Stimulated activated CD8-positive, alpha-beta memory T cell treated with anti-CD3 and anti-CD28 coated beads, Interleukin-7, amount 100 ng/mL, for 1 hour (primary cell): Measurements from ENCODE around the gene DDX3X.
"Not testable (repeated sequence)": the region's sequence is repeated elsewhere in the genome, so short reads cannot be mapped to it uniquely, and the experiment has no call there.

Experiments used
- DNase-seq, 2 donors: peaks; one replicate each; pipeline ENCODE4 v3.0.0-alpha.2; 2020; ENCODE audit warnings: low read depth in 2 of 2

DDX3X gene

DNA sequence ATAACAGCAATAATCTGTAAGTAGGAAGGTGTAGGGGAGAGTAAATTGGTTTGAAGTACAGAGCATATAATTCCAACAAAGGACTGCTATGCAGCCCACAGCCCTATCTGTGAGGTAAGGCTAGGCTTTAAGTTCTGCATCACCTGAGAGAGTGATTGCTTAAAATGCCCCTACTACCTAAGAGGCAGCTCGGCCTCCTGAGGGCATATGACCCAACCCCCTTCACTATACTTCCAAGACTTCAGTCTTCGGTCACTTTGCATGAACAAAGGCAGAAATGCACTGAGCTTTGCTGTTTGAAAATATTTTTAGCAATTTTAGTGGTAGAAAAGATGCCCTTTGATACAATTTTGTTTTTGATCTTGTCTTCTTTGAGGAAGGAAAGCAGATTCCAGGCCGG lies 4.9 kb upstream of the DDX3X start:
- no peak for DNase-seq

DNA sequence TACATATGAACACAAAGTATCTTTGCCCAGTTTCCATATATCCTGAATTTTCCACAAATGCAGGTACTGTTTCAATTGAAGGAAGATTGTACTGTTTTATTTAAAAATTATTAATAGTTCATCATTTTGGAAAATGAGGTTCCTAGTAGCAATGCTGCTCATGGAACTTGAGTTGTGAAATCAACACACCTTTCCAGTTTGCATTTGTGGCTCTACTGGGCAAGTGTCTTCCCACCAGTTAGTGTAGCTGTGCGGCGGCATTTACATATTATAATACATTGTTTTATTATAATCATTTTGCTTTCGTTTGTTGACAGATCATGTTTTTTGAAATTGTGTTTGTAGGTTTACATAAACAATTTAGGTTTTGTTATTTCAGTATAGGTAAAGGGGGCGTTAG lies 2.0 kb upstream of the DDX3X start:
- DNase-seq, result no peak

DNA sequence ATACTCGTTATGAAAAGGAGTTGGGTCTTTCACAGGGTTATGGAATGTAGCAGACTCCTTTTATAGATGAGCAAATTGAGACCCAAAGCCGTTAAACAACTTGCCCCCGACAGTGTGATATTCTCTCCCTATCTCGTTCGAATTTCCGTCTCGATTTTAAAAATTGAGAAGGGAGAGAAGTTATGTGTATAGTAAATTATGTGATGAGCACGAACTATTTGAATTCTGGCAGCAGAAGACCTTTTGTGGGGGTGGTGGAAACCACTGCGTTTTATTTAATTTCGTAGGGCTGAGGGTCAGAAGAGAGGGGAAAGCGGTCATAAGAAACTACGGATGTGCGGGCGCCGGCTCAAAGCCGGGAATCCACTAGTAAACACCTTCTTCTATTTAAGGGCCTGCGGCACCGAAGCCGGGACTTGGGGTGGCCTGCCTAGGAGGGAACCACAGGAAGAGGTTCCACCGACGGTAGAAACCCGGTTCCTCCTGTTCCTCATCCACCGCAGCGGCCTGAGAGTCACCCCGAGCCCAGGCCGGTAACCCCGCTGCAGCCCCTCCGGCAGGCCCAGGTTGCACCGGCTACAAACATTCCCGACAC lies 1.5 kb upstream of the DDX3X start:
- peak in 1 of 2 donors; percentile 15 for DNase-seq

DNA sequence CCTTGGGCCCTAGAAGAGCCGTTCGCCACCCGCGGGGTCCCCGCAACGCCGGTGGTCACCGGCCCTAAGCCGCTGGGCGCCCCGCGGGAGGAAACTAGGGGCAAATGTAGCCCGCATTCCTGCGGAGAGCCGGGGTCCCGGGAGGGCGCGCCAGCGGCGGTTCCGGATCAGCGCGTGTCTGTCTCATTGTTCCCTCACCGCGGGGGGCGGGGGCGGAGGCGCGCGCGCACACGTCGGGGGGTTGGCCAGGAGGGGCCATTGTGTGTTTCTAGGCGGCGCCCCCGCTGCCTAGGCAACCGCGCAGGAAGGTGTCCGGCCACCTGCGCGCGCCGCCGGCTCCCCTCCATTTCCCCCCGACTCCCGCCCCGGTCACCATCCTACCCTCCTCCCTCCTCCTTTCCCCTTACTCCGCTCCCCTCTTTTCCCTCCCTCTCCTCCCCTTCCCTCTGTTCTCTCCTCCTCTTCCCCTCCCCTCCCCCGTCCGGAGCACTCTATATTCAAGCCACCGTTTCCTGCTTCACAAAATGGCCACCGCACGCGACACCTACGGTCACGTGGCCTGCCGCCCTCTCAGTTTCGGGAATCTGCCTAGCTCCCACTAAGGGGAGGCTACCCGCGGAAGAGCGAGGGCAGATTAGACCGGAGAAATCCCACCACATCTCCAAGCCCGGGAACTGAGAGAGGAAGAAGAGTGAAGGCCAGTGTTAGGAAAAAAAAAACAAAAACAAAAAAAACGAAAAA lies 789 bp upstream of the DDX3X start:
- peak; percentile 61 to 78 for DNase-seq

DNA sequence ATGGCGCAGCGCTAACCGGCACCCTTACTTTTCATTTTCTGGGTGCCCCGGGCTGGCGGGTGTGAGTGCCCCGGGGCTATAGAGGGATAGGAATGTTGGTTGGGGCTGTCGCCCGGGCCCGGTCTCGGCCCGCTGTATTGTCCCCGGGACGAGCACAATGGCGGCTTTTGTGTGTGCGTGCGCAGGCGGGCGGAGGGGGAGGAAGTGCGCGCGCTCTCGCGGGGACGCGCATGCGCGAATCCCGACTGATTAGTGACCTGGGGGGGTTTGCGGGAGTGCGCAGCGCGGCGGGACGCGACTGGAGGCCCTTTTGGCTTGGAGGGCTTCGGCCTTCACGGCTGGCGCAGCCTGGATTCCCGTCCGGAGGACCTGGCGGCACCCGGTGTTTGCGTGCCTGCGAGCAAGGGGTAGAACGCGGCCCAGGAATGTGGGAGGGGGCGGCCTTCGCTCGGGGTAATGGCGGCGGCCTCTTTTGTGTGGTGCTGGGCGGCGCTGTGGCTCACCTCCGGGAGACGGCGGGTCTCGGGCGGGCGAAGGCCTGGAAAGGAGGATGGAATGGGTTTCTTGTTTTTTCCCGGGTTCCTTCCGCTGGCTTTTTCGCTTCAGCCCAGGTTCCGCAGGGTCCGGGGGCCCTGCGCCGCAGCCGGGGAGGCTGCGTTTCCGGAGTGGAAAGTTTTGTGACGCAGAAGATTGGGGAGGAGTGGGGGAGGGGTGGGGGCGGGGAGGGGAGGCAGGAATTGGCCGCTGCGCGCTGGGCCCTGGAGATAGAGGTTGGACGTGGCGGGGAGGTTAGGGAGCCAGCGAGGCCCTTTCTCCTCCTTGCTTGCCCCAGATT lies 618 bp downstream of the DDX3X start:
- DNase-seq, result peak; percentile 34 to 78

DNA sequence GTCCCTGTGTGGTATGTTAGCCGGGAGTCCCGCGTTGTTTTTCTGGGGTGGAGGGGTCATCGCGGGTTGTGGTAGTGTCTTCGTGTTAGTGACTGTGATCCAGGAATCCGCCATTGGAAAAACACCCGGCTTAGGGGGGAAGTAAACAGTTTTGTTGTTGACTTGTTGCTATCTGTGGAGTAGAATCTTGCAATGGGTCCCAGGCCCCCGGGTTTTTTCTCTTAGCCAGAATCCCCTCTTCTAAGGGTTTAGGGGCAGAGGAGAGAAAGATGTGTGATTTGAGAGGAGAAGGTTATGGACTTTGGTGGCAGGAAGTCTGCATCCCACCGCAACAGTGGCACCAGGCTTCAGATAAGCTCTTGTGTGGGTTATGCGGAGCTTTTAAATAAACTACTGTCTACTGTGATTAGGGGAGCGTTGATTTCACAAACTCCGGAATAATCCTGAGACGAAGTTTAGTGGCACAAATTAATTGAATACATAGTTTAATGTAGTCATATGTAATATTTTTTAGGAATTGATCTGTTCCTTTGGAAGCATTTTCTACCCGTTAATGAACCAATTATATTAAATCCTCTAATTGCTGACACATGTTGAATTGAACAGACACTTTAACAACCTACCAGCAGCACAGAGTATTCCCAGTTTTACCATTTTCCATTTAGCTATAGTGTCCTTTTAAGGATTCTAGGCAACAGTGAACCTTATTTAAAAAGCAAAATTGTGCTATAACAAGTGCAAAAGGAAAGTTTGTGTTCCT lies 1.4 kb downstream of the DDX3X start:
- no peak for DNase-seq

DNA sequence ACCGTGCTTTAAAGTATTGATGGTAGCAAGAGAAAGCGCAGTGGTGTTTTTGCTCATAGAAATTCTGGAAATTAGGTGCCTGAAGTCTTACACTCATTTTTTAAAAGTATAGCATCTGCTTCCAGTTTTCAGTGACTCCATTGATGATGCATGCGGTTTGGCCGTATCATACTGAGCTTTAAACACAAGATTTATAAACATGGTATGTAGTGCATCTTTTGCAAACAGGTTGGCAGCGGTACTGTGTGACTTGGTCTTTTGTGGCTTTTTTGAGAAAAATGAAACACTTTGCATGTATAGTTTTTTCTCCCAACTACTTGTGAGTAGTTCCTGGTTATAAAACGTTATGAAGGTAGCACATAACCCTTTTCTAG lies 2.0 kb downstream of the DDX3X start:
- DNase-seq, result no peak

DNA sequence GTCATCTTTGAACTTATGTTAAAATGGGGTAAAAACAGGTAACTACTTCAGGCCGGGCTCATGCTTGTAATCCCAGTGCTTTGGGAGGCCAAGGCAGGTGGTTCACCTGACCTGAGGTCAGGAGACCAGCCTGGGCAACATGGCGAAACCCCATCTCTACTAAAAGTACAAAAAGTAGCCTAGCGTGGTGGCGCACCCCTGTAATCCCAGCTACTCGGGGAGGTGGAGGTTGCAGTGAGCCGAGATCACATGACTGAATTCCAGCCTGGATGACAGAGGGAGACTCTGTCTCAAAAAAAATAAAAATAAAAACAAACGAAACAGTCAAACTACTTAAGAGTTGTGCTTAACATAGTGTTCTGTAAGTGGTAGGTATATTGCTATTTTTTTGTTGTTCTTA lies 2.5 kb downstream of the DDX3X start:
- DNase-seq, result no peak

DNA sequence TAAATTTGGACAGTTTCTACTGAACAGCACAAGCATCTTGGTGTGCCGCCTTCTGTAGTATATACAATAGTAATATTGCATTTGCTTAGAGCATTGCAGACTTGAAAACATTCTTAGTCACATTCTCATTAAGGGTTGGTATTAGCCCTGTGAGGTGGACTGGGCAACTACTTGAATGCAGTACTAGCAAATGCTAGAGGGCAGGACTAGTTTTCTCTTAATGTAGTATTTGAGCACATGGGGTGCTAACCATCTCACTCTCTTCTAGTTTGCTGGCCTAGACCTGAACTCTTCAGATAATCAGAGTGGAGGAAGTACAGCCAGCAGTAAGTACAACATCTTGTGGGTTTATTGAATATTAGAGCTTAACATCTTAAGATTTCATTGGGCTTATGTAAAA lies 3.2 kb downstream of the DDX3X start:
- no peak for DNase-seq

DNA sequence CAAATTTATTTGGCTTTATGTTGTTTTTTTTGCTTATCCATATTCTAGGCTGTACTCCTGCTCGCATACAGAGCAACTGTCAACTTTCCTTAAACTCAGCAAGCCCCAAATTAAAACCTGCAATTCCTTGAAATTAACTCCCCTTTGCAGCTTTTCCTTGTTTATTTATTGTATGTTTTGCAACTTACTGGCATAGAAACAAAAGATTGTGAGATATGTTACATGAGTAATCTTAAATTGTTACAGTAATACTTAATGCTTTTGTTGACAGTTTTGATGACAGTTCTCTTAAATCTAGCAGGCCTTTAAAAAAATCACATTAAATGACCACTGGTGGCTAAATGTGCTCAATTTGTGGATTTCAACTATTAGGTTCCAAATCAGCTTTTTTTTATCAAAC lies 4.5 kb downstream of the DDX3X start:
- no peak for DNase-seq

DNA sequence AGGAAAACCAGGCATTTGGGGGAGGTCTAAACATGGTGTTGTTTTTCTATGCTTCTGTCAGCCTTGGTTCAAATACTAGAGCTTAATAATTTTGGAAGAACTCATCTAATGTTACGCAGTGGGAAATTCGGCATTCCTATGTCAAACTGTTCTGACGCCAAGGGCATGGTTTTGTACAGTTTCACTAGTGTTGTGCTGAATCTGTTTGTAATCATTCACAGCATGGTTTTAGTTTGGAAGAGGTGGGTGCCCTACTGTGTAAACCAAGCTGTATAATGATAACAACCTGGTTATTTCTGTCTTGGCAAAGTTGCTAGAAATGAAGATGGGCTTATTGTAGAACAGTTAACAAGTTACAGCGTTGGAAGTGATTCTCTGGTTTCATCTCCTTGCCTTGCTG lies 5.2 kb downstream of the DDX3X start:
- no peak for DNase-seq

DNA sequence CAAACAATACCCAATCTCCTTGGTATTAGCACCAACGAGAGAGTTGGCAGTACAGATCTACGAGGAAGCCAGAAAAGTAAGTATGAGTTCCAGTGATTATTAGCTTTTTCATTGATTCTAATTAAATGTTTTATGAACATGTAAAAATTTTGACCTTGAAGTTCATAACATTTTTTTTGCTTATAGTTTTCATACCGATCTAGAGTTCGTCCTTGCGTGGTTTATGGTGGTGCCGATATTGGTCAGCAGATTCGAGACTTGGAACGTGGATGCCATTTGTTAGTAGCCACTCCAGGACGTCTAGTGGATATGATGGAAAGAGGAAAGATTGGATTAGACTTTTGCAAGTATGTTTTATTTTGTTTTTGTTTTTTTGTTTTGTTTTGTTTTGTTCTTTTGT lies 10.1 kb downstream of the DDX3X start:
- no peak for DNase-seq

DNA sequence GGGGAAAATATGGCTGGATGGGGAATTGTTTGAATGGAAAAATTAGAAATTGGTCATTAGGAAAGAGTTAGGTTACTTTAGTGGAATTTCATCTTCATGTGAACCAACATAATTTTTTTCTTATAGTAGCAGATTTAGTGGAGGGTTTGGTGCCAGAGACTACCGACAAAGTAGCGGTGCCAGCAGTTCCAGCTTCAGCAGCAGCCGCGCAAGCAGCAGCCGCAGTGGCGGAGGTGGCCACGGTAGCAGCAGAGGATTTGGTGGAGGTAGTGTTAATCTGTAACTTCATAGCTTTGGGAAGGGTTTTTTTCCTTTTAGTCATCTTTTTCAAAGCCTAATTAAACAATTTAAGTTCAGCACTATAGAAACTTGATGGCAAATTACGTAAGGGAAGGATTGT lies 13.2 kb downstream of the DDX3X start:
- DNase-seq, result no peak

DNA sequence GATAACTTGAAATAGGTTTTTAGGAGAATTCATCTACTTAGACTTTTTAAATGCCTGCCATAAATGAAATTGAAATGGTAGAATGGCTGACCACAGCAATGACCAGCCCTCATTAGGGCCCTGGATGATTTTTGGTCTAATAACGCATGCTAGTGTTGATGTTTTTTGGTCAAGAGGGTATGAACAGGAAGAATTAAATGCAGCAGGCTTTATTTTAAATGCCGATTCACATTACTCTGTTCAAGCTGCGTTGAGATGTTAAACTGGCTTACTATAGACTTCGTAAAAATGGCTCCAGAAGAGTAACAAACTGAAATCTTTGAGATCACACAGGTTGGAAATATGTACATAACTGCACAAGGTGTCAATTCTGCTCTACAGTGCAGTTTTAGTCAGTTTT lies 14.6 kb downstream of the DDX3X start:
- no peak for DNase-seq

DNA sequence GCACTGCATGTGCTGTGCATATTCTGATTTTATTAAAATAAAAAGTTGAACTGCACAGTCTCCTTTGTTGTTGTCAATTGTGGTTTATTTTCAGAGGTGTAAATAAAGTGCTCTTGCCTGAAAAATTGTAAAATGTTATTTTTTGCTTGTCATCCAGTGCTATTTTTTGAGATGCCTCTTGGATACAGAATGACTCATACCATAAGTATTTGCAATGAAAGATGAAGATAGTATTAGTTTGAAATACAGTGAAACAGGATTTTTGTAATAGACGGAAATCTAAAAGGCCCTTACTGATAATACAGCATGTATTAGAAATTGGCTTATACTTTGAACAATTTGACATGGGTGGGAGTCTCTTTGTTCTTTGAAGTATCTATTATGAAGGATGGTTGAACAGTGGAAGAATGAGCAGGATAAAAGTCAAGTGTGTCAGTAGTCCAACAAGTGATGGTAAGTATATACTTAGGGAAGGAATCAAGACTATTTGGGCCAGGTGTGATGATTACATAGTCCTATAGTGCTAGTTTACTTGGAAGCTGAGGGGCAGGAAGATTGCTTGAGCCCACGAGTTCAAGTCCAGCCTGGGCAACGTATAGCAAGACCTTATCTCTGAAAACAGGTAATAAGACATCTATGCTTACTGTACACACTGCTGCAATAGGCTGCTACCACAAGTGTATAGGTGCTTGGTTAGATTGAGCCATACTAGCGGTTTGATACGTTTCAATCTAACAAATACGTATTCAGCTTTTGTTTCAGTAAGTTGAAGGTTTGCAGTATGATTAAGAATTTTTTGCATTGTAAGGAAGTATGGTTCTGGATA lies 16.4 kb downstream of the DDX3X start:
- no peak for DNase-seq

DNA sequence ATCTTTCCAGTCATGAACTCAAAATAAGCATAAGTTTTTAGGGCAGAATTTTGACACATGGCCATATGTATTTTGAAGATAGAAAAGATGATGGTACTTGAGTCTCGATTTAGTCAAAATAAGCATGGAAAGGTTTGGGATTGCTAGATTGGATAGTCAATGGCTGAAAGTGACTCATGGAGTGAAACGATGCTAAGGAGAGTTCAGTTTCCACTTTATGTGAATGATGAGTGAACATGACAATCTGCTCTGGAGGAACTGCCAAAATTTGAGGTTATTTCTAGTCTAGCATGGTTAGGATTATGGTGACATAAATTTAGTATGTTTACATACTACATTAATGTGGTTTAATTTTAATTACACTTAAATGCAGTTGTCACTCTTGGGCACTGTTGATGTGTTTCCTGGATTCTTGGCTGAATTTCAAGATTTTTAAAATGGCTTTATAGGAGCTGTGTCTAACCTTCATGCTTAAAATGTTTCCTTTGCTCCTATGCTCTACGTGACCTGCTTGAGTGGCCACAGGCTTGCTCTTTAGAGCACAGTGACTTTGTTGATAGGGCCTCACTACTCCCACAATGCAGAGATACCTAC lies 17.1 kb downstream of the DDX3X start:
- no peak for DNase-seq

DNA sequence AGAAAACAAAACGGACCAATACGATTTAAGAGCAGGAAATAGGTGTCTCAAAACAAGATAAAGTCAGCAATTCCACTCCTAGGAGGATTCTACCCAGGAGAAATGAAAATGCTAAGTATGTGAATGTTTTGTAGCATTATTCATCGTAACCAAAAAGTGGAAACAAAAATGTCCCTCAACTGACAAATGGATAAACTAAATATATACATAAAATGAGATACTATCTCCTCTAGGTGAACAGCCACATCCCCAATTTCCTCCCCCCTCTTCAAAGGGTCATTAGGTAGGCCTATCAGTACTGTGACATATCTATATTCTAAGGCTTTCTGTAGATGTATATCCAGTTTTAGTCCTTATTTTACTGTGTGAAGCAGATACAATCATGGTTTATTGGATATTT lies 18.0 kb downstream of the DDX3X start:
- DNase-seq, result no peak

DNA sequence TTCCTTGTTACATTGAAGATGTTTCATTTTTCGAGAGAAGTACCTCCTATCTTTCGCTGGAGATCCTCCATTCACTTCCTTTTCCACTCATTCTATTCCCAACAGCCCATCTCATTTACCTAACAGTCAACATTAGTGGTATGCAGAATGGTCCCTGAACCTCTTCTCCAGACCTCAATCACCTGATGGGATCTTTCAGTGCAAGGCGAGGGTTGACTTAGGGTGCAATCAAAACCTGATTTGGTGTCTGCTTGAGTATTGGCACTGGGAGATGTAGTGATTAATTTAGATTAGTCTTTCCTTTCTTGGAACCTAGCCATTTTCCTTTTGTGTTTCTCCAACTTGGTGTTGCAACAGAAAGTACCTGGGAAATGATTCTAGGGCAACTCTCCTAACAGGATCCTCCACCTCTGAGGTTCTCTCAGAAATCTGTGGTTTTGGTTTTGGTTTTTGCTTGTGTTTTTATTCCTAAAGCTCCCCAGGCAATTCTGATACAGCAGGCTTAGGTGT lies 18.4 kb downstream of the DDX3X start:
- no peak for DNase-seq

DNA sequence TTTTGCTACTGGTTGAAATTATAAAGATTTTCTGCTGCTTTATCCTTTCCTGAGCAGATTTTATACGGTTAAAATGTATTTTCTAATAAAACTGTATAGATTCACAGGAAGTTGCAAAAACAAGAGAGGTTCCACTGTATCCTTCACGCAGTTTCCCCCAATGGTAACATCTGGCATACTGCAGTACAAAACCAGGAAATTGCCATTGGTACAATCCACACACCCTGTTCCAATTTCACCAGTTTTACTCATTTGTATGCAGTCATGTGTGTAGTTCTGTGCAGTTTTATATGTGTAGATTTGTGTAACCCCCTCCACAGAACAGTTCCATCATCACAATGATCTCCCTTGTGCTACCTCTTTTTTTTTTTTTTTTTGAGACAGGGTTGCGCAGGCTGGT lies 20.0 kb downstream of the DDX3X start:
- no peak for DNase-seq

DNA sequence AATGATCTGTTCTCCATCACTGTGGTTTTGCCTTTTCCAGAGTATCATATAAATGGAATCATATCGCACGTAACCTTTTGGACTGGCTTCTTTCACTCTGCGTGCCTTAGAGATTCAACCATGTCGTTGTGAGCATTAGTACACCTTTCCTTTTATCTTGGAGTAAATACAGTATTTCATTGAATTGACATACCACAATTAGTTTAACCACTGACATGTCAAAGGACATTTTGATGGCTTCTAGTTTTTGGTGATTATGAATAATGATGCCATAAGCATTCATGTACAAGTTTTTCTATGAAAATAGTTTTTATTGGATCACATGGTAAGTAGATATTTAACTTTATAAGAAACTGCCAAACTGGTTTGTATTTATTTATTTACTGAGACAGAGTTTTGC lies 35.2 kb downstream of the DDX3X start:
- DNase-seq, result no peak

DNA sequence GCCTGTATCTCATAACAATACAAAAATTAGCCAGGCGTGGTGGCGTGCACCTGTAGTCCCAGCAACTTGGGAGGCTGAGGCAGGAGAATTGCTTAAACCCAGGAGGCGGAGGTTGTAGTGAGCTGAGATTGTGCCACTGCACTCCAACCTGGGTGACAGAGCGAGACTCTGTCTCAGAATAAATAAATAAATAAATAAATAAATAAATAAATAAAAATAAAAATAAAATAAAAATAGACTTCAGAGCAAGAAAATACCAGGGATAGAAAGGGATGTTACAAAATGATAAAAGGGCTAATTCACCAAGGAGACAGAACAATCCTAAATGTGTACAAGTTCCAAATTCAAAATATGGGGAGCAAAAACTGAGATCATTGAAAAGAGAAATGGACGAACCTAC lies 37.6 kb downstream of the DDX3X start:
- DNase-seq, result not testable (repeated sequence)
